ENCODE data around the gene NCK1.
"Not testable (repeated sequence)": the region's sequence is repeated elsewhere in the genome, so short reads cannot be mapped to it uniquely, and the experiment has no call there.

NCK1 gene

DNA sequence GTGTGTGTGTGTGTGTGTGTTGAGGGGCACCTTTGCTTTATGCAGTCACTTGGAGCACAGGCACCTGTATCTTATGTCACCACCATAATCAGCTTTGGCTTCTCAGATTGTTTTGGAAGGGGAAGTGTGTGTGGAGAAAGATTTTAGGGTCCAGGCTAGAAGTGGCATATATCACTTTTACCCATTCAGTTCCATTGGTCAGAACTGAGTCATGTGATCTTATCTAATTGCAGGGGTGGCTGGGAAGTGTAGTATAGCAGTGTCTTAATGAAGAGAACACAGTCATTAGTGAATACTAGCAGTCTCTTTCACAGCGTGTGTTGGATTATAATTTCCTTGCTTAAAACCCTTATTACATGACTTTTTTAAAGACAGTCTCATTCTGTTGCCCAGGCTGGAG, 20.6 kb downstream of the NCK1 start:
- Histone ChIP-seq H3K36me3 (ENCODE audit: insufficient read depth, low read length) (peaks cover 5% of the 10 kb centered on the region), H3K4me3 (no peak overlapping the region), H3K9me3 (ENCODE audit: low read depth, low read length) (peaks cover 12% of the 10 kb centered on the region; the same call in 1 of the 2 replicates), H3K9ac (ENCODE audit: insufficient read length) (no peak overlapping the region), H3K27ac (no peak overlapping the region)
- no peak for DNase-seq (ENCODE audit: low read depth, low spot score)
- no peak for TF ChIP-seq FOXP2 (optimal IDR thresholded peaks at IDR 0.05; ENCODE audit: control extremely low read depth, extremely low read length, insufficient read depth)
- no peak for TF ChIP-seq EZH2 (IDR thresholded peaks at IDR 0.05)
- TF ChIP-seq POLR2AphosphoS5 (IDR thresholded peaks at IDR 0.05; ENCODE audit: borderline replicate concordance, low read depth, low read length) = no peak

DNA sequence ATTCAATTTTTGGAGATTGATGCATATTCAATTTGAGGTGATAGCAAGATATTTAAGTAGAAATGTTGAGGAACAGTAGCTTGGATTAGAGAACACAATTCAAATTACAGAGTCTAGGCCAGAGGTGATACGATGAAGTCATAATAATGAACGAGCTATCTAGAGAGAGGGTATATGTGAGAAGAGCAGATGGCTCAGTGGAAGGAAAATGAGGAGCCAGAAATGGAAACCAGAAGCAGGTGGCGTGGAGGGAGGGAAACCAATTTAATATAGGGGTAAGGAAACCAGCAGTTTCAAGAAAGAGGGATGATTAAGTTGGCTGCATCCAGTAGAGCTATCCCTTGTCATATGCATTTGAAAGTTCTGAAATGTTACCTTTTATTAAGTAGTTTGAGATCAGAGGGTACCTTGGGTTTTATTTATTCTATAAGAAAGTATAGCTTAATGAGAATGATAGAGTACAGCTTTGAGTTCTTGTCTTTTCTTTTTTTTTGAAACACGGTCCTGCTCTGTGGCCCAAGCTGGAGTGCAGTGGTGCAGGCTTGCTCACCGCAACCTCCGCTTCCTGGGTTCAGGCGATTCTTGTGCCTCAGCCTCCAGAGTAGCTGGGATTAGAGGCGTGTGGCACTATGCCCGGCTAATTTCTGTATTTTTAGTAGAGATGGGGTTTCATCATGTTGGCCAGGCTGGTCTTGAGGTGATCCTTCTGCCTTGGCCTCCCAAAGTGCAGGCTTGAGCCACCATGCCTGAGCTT, 22.1 kb downstream of the NCK1 start:
- no peak overlapping the region for H3K4me3 ChIP-seq
- peaks cover 7% of the 10 kb centered on the region for H3K36me3 ChIP-seq (ENCODE audit: insufficient read depth, low read length)
- no peak overlapping the region for H3K27ac ChIP-seq
- H3K9ac ChIP-seq (ENCODE audit: insufficient read length) = no peak overlapping the region
- no peak for TF ChIP-seq FOXP2 (optimal IDR thresholded peaks at IDR 0.05; ENCODE audit: control extremely low read depth, extremely low read length, insufficient read depth)
- no peak for TF ChIP-seq POLR2AphosphoS5 (IDR thresholded peaks at IDR 0.05; ENCODE audit: borderline replicate concordance, low read depth, low read length)
- TF ChIP-seq EZH2 (IDR thresholded peaks at IDR 0.05) = no peak
- peaks cover 7% of the 10 kb centered on the region; the same call in 1 of the 2 replicates for H3K9me3 ChIP-seq (ENCODE audit: low read depth, low read length)
- no peak for DNase-seq (ENCODE audit: low read depth, low spot score)

DNA sequence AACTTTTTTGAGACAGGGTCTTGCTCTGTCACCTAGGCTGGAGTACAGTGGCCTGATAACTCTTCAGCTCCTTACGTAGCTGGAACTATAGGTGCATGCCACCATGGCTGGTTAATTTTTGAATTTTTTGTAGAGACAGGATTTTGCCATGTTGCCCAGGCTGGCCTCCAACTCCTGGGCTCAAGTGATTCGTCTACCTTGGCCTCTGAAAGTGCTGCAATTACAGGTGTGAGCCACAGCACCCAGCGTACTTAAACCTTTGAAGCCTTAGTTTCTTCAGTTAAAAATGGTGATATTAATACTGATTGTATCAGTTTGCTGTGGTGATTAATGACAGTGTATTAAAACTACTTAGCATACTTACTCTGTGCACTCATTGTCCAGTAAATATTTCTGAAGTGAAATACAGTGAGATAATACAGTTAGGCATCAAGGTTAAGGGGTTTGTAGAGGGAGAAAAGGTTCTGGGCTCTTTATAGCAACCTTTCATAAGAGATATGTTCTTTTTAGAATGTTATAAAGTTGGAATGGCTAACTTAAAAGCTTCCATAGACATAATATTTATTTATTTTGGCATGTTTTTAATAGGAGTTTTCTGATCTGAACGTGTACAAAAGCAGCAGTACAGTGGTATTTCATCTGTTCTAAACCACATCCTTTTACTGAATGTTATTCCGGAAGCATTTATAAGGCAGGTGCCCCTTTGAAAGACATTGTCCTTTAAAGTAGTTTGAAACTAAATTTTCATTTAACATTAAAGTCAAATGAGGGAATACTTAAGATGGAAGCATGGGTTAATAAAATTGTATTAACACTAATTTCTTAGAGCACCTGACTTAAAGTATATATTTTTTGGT, 23.6 kb downstream of the NCK1 start:
- TF ChIP-seq FOXP2 (optimal IDR thresholded peaks at IDR 0.05; ENCODE audit: control extremely low read depth, extremely low read length, insufficient read depth) = no peak
- no peak for TF ChIP-seq EZH2 (IDR thresholded peaks at IDR 0.05)
- no peak for TF ChIP-seq POLR2AphosphoS5 (IDR thresholded peaks at IDR 0.05; ENCODE audit: borderline replicate concordance, low read depth, low read length)
- Histone ChIP-seq H3K9me3 (ENCODE audit: low read depth, low read length) (peaks cover 4% of the 10 kb centered on the region; the same call in 1 of the 2 replicates), H3K27ac (no peak overlapping the region), H3K4me3 (no peak overlapping the region), H3K36me3 (ENCODE audit: insufficient read depth, low read length) (peaks cover 7% of the 10 kb centered on the region), H3K9ac (ENCODE audit: insufficient read length) (no peak overlapping the region)
- no peak for DNase-seq (ENCODE audit: low read depth, low spot score)

DNA sequence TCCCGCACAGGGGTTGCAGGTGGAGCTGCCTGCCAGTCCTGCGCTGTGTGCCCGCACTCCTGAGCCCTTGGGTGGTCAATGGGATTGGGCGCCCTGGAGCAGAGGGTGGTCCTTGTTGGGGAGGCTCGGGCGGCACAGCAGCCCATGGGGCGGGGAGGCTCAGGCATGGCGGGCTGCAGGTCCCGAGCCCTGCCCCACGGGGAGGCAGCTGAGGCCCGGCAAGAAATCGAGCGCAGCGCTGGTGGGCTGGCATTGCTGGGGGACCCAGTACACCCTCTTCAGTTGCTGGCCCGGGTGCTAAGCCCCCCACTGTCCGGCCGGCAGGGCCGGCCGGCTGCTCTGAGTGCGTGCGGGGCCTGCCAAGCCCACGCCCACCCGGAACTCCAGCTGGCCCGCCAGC, 27.9 kb downstream of the NCK1 start:
- no peak overlapping the region for H3K9ac ChIP-seq (ENCODE audit: insufficient read length)
- H3K4me3 ChIP-seq = no peak overlapping the region
- DNase-seq (ENCODE audit: low read depth, low spot score) = no peak
- peaks cover 11% of the 10 kb centered on the region for H3K9me3 ChIP-seq (ENCODE audit: low read depth, low read length)
- TF ChIP-seq FOXP2 (optimal IDR thresholded peaks at IDR 0.05; ENCODE audit: control extremely low read depth, extremely low read length, insufficient read depth) (no peak), POLR2AphosphoS5 (IDR thresholded peaks at IDR 0.05; ENCODE audit: borderline replicate concordance, low read depth, low read length) (no peak), EZH2 (IDR thresholded peaks at IDR 0.05) (no peak)
- H3K36me3 ChIP-seq (ENCODE audit: insufficient read depth, low read length) = peaks cover 9% of the 10 kb centered on the region
- no peak overlapping the region for H3K27ac ChIP-seq

DNA sequence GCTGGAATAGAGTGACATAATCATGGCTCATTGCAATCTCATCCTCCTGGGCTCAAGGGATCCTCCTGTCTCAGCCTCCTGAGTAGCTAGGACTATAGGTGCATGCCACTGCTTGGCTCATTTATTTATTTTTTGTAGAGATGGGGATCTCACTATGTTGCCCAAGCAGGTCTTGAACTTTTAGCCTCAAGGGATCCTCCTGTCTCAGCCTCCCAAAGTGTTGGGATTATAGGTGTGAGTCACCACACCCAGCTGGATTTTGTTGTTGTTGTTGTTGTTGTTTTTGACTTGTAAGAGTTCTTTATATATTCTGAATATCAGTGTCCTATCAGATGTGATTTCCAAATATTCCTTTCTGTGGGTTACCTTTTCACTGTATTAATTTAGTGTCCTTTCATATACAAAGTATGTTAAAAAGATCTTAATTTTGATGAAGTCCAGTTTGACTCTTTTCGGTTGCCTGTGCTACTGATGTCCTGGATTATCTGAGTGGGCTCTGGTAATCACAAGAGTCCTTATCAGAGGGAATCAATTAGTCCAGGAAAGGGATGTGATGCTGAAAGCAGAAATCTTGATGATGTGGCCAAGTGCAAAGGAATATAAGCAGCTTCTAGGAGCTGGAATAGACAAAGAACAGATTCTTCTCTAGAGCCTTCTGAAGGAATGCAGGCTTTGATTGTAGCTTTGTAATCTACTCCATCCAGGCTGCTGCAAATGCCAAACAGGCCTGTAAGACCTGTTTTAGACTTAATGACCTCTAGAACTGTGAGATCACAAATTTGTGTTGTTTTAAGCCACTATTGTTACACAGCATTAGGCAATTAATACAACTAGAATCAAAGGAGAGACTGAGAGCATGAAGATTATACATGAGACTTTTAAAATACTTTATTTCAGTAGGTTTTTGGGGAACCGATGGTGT, 30.2 kb downstream of the NCK1 start:
- TF ChIP-seq POLR2AphosphoS5 (IDR thresholded peaks at IDR 0.05; ENCODE audit: borderline replicate concordance, low read depth, low read length) (no peak), FOXP2 (optimal IDR thresholded peaks at IDR 0.05; ENCODE audit: control extremely low read depth, extremely low read length, insufficient read depth) (no peak), EZH2 (IDR thresholded peaks at IDR 0.05) (no peak)
- peaks cover 16% of the 10 kb centered on the region for H3K9me3 ChIP-seq (ENCODE audit: low read depth, low read length)
- no peak overlapping the region for H3K4me3 ChIP-seq
- no peak overlapping the region for H3K27ac ChIP-seq
- H3K9ac ChIP-seq (ENCODE audit: insufficient read length) = no peak overlapping the region
- DNase-seq (ENCODE audit: low read depth, low spot score) = no peak
- H3K36me3 ChIP-seq (ENCODE audit: insufficient read depth, low read length) = peaks cover 23% of the 10 kb centered on the region

DNA sequence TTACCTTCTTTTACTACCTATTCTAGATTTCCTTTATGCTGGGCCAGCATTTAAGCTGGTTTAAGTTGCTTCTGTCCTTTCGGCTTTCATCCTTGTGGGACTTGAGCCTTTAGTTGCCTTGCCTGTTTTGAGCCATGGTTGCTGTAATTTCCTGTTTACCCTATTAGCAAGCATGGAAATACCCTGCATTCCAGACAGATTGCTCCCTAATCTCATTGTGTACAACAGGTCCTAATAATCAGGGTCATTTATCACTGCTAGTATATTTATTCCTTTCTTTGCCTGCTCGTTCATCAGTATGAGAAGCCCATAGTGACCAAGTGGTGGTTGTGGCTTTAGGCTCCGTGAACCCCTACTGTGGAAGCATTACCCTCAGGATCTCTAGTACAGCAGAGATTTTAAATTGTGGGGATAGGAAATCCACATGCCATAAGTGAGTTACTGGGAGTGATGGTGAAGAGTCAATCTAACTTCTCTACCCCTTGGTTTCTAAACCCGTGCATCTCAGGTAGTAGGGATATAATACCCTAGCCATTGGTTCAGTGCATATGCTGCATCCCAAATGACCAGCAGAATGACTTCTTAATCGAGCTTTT, 31.9 kb downstream of the NCK1 start:
- Histone ChIP-seq H3K9me3 (ENCODE audit: low read depth, low read length) (peaks cover 18% of the 10 kb centered on the region), H3K27ac (no peak overlapping the region), H3K36me3 (ENCODE audit: insufficient read depth, low read length) (peaks cover 29% of the 10 kb centered on the region), H3K9ac (ENCODE audit: insufficient read length) (no peak overlapping the region), H3K4me3 (no peak overlapping the region)
- no peak for DNase-seq (ENCODE audit: low read depth, low spot score)
- TF ChIP-seq POLR2AphosphoS5 (IDR thresholded peaks at IDR 0.05; ENCODE audit: borderline replicate concordance, low read depth, low read length) (no peak), FOXP2 (optimal IDR thresholded peaks at IDR 0.05; ENCODE audit: control extremely low read depth, extremely low read length, insufficient read depth) (no peak), EZH2 (IDR thresholded peaks at IDR 0.05) (no peak)

DNA sequence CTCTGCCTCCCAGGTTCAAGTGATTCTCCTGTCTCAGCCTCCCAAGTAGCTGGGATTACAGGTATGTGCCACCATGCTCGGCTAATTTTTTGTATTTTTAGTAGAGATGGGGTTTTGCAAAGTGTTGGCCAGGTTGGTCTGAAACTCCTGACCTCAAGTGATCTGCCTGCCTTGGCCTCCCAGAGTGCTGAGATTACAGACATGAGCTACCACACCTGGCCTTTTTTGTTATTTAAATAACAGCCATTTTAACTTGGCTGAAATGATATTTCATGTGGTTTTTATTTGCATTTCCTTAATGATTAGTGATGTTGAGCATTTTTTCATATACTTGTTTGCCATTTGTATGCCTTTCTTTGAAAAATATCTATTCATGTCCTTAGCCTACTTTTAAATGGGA, 35.2 kb downstream of the NCK1 start:
- not testable (repeated sequence) for H3K9ac ChIP-seq (ENCODE audit: insufficient read length); H3K27ac ChIP-seq; DNase-seq (ENCODE audit: low read depth, low spot score); H3K4me3 ChIP-seq
- Histone ChIP-seq H3K36me3 (ENCODE audit: insufficient read depth, low read length) (peaks cover 34% of the 10 kb centered on the region), H3K9me3 (ENCODE audit: low read depth, low read length) (peaks cover 21% of the 10 kb centered on the region; the same call in 1 of the 2 replicates)

Data from SK-N-MC (cell line).